ENCODE results near the gene OXLD1.

Gene OXLD1

GRCh38 chr17:81666342-81667191, at the start of gene OXLD1, which contains the start of gene CCDC137:
Gene OXLD1, minus strand, starts transcription at chr17:81666605. Its CDS starts 28 bp downstream, at chr17:81666577.
Gene CCDC137, plus strand, starts transcription at chr17:81666737. Its CDS starts 30 bp downstream, at chr17:81666767.
- DNase-seq, result peak; percentile 98

GRCh38 chr17:81715107-81715871, 48.9 kb upstream of the OXLD1 start:
- DNase-seq, result no peak

GRCh38 chr17:81714412-81715106, 48.2 kb upstream of the OXLD1 start:
- DNase-seq, result no peak

GRCh38 chr17:81713556-81714411, 47.4 kb upstream of the OXLD1 start:
- no peak for DNase-seq

GRCh38 chr17:81713004-81713555, 46.7 kb upstream of the OXLD1 start:
- DNase-seq, result no peak

GRCh38 chr17:81712468-81713003, 46.1 kb upstream of the OXLD1 start:
- DNase-seq, result no peak

GRCh38 chr17:81711814-81712467, 45.5 kb upstream of the OXLD1 start, which contains the start of gene SLC25A10:
Gene SLC25A10, plus strand, starts transcription at chr17:81712284. Its CDS starts 143 bp downstream, at chr17:81712427.
- peak; percentile 69 for DNase-seq

GRCh38 chr17:81710514-81711308, 44.3 kb upstream of the OXLD1 start:
- DNase-seq, result peak; percentile 41

- DNase-seq, result no peak
Measured at GRCh38 chr17:81708739-81709185, 42.4 kb upstream of the OXLD1 start.

GRCh38 chr17:81707725-81708646, 41.6 kb upstream of the OXLD1 start:
- DNase-seq, result no peak

GRCh38 chr17:81706757-81707624, 40.6 kb upstream of the OXLD1 start:
- no peak for DNase-seq

GRCh38 chr17:81706232-81706611, 39.8 kb upstream of the OXLD1 start:
- DNase-seq, result no peak

GRCh38 chr17:81705518-81706231, 39.3 kb upstream of the OXLD1 start:
- no peak for DNase-seq

- DNase-seq, result no peak
Measured at GRCh38 chr17:81703747-81704654, 37.6 kb upstream of the OXLD1 start.

GRCh38 chr17:81702934-81703746, 36.7 kb upstream of the OXLD1 start, which contains the start of gene MRPL12:
Gene MRPL12, plus strand, starts transcription at chr17:81703367. Its CDS starts 135 bp downstream, at chr17:81703502.
- DNase-seq, result peak; percentile 96
